ENCODE measurements around the gene ZNF619.

DNA sequence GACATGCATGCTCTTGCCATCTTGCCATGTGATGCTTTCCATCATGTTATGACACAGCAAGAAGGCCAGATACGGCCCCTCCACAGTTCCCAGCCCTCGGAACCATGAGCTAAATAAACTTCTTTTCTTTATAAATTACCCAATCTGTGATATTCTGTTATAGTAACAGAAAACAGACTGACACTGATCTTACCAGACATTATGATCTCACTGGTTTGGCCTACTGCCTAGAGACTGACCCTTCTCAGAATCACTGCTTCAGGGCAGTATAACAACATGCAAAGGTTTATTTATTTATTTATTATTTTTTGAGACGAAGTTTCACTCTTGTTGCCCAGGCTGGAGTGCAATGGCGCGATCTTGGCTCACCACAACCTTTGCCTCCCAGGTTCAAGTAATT, 14.0 kb downstream of the ZNF619 start:
- TF ChIP-seq EZH2 (IDR thresholded peaks at IDR 0.05; ENCODE audit: insufficient read depth, poor library complexity, severe bottlenecking) (no peak), EZH2phosphoT487 (IDR thresholded peaks at IDR 0.05; ENCODE audit: insufficient read depth, low read depth) (no peak)
